ENCODE measurements around the gene PCGF1.

- TF ChIP-seq EZH2 (IDR thresholded peaks at IDR 0.05; ENCODE audit: borderline replicate concordance, low read depth, low read length, poor library complexity, severe bottlenecking) (no peak), CTCF (conservative IDR thresholded peaks at IDR 0.05; ENCODE audit: low read depth, low read length) (no peak)
Observed at GRCh38 chr2:74507926-74508520, 528 bp upstream of the PCGF1 start.
